B cell (primary cell): ENCODE results near the gene TAF9. TPM values are rescaled to one million over a fixed set of nuclear protein-coding genes. Genes with fewer than 3 reads are reported as not detected.

ENCODE experiments used
- ATAC-seq: fragments of 200-7000 bp; cut with Tn5 transposase; one replicate; pipeline ENCODE4 v1.10.0; 2021; ENCODE audit warnings: low read depth, mild to moderate bottlenecking, moderate number of reproducible peaks, moderate library complexity
- CTCF ChIA-PET: fragments of 350-600 bp; sonication (Branson Sonifier 250); formaldehyde crosslinking; loops from one replicate; lab custom pipeline; 2021; ENCODE audit warnings: antibody characterized with exemption, inconsistent platforms; lab: Charles Lee
- POLR2A ChIA-PET: fragments of 350-600 bp; sonication (Branson Sonifier 250); formaldehyde crosslinking; loops from one replicate; lab custom pipeline; 2021; ENCODE audit warnings: antibody characterized with exemption; lab: Charles Lee
- DNase-seq: peaks from one replicate; pipeline ENCODE4 v3.0.0; 2013
- H2AFZ ChIP-seq: 2 replicates; pipeline ENCODE4 v1.6.1; 2012; ENCODE audit warnings: mild to moderate bottlenecking, low read depth, low read length; ENCODE audit not compliant: insufficient read depth, poor library complexity, severe bottlenecking
- H3K27ac ChIP-seq, 2 donors: 1 replicate in 1 of 2; 2 replicates in 1 of 2; pipeline ENCODE4 v1.5.1; 2012 to 2013; ENCODE audit warnings: low read length in 2 of 2, mild to moderate bottlenecking in 2 of 2, moderate library complexity in 1 of 2
- H3K27me3 ChIP-seq, 4 experiments: fragments of 200-600 bp in 1 of 4; sonication (generic) in 1 of 4; replicated peaks in 1 of 4; 1 replicate in 2 of 4; 2 replicates in 2 of 4; pipeline versions ENCODE4 v1.6.1 to v1.7.0; 2013 to 2016; ENCODE audit warnings: low read length in 3 of 4, mild to moderate bottlenecking in 2 of 4, mixed read lengths in 1 of 4, moderate library complexity in 1 of 4; ENCODE audit not compliant: insufficient read depth in 4 of 4, control insufficient read depth in 3 of 4; ENCODE audit errors: control extremely low read depth in 1 of 4
- H3K36me3 ChIP-seq, 2 experiments: replicated peaks in 1 of 2; 1 replicate in 1 of 2; 2 replicates in 1 of 2; pipeline versions ENCODE4 v1.6.1 to v1.7.1; 2013; ENCODE audit warnings: low read length in 1 of 2; ENCODE audit not compliant: insufficient read depth in 2 of 2, control insufficient read depth in 1 of 2; ENCODE audit errors: control extremely low read depth in 1 of 2, extremely low read depth in 1 of 2
- H3K4me1 ChIP-seq, 2 donors: fragments of 200-600 bp in 1 of 2; sonication (generic) in 1 of 2; 1 replicate in 1 of 2; 2 replicates in 1 of 2; pipeline versions ENCODE4 v1.5.1 to v1.6.1; 2013 to 2017; ENCODE audit warnings: low read length in 2 of 2; ENCODE audit not compliant: control insufficient read depth in 2 of 2, insufficient read depth in 2 of 2
- H3K4me2 ChIP-seq: replicated peaks from 2 replicates; pipeline ENCODE3; 2012; ENCODE audit warnings: mild to moderate bottlenecking, low read depth, low read length; ENCODE audit not compliant: poor library complexity, severe bottlenecking
- H3K4me3 ChIP-seq, 5 experiments: fragments of 200-600 bp in 1 of 5; sonication (generic) in 1 of 5; 1 replicate in 3 of 5; 2 replicates in 2 of 5; pipeline versions ENCODE4 v1.5.1 to v1.7.0; 2011 to 2016; ENCODE audit warnings: low read length in 4 of 5, mild to moderate bottlenecking in 4 of 5, low read depth in 2 of 5, control low read depth in 1 of 5, moderate library complexity in 1 of 5; ENCODE audit not compliant: insufficient read depth in 1 of 5; ENCODE audit errors: control extremely low read depth in 1 of 5, extremely low read depth in 1 of 5
- H3K79me2 ChIP-seq: fragments of 200-600 bp; sonication (generic); one replicate; pipeline ENCODE4 v1.6.0; 2016; ENCODE audit warnings: low read length; ENCODE audit not compliant: control insufficient read depth, insufficient read depth
- H3K9ac ChIP-seq: fragments of 200-600 bp; sonication (generic); 2 replicates; pipeline ENCODE4 v1.6.1; 2017; ENCODE audit warnings: mild to moderate bottlenecking, low read length, moderate library complexity
- H3K9me3 ChIP-seq, 3 donors: one replicate each; pipeline versions ENCODE4 v1.6.1 to v1.7.1; 2013; ENCODE audit warnings: low read length in 2 of 3; ENCODE audit not compliant: control insufficient read depth in 2 of 3, insufficient read depth in 1 of 3; ENCODE audit errors: control extremely low read depth in 1 of 3
- H4K20me1 ChIP-seq: 2 replicates; pipeline ENCODE4 v1.6.0; 2012; ENCODE audit warnings: mild to moderate bottlenecking, low read length; ENCODE audit not compliant: insufficient read depth, control insufficient read depth, poor library complexity, severe bottlenecking
- H3K27ac Mint-ChIP-seq: one replicate; pipeline ENCODE4 v1.8.0; 2021; ENCODE audit warnings: mixed read lengths
- H3K27me3 Mint-ChIP-seq: one replicate; pipeline ENCODE4 v1.8.0; 2021; ENCODE audit warnings: mixed read lengths
- H3K4me1 Mint-ChIP-seq: one replicate; pipeline ENCODE4 v1.8.0; 2021; ENCODE audit warnings: mixed read lengths
- H3K4me3 Mint-ChIP-seq: one replicate; pipeline ENCODE4 v1.8.0; 2021; ENCODE audit warnings: mixed read lengths
- H3K9me3 Mint-ChIP-seq: one replicate; pipeline ENCODE4 v1.8.0; 2022; ENCODE audit warnings: mixed read lengths; ENCODE audit not compliant: insufficient read depth
- CTCF ChIP-seq: fragments of 200-600 bp; IDR thresholded peaks from one replicate; pipeline ENCODE4 v1.8.0; 2022; ENCODE audit warnings: antibody characterized with exemption, mild to moderate bottlenecking
- EZH2 ChIP-seq: IDR thresholded peaks from 2 replicates; pipeline ENCODE4 v1.6.1; 2012; ENCODE audit warnings: borderline replicate concordance, low read depth, mild to moderate bottlenecking, moderate library complexity, low read length; ENCODE audit not compliant: insufficient read depth, poor library complexity, severe bottlenecking
- WGBS: methylation state at CpG from one replicate; pipeline ENCODE4 v1.1.5; 2013; ENCODE audit warnings: missing lambda C conversion rate; ENCODE audit not compliant: insufficient coverage; 5-methylcytosine and 5-hydroxymethylcytosine counted together
- intact Hi-C: fragments of 100-400 bp; cut with micrococcal nuclease; formaldehyde crosslinking; loops from one replicate; pipeline ENCODE4 v1.10.0; 2022
- polyA plus RNA-seq: library from polyadenylated mRNA; depleted of rRNA; stranded (reverse); fragments of >200 nt; gene quantifications from 2 replicates; pipeline ENCODE4 v1.2.3, GENCODE V29; 2012
- total RNA-seq, 2 donors: library from RNA; stranded (reverse); fragments of 120-200 nt in 1 of 2; gene quantifications; 1 replicate in 1 of 2; 2 replicates in 1 of 2; pipeline versions ENCODE4 v1.2.3 to v1.2.4, GENCODE V29; 2013 to 2022

TAF9 gene
- total and polyA plus RNA-seq, 2 donors (not counting 1 experiment from before 2014, with no cell fraction given), result 42.0 to 64.6 TPM

GRCh38 chr5:69359699-69360098 is 9.6 kb downstream of the TAF9 start:
- Histone ChIP-seq H3K9me3 (no peaks in the 10 kb centered on the region), H3K27ac (no peak overlapping the region), H3K4me1 (no peaks in the 10 kb centered on the region), H3K79me2 (peaks cover 66% of the 10 kb centered on the region), H3K4me3 (no peak overlapping the region), H3K4me2 (no peak overlapping the region), H3K9ac (no peak overlapping the region), H3K27me3 (no peaks in the 10 kb centered on the region), H4K20me1 (peaks cover 10% of the 10 kb centered on the region), H3K36me3 (peaks cover 3 to 36% of the 10 kb centered on the region in 2 experiments), H2AFZ (no peak overlapping the region)
- Mint-ChIP-seq H3K4me1 (peaks cover 6% of the 10 kb centered on the region), H3K27me3 (no peaks in the 10 kb centered on the region), H3K4me3 (no peak overlapping the region), H3K27ac (no peak overlapping the region), H3K9me3 (no peaks in the 10 kb centered on the region)
- ChIA-PET CTCF (no interaction called here), POLR2A (no interaction called here)
- TF ChIP-seq CTCF (no peak), EZH2 (no peak)
- WGBS, result 100% methylated on average over 1 of the region's 3 CpGs
- no peak for DNase-seq
- intact Hi-C loops, result no loop called here
- no peak for ATAC-seq

- no peaks in the 10 kb centered on the region for H3K79me2 ChIP-seq
- H3K9ac ChIP-seq, result no peak overlapping the region
- CTCF ChIA-PET, result no interaction called here
- H3K4me3 Mint-ChIP-seq, result no peak overlapping the region
- intact Hi-C loops, result no loop called here
- ATAC-seq, result no peak
- no peak overlapping the region for H2AFZ ChIP-seq
- no peak overlapping the region for H3K27ac Mint-ChIP-seq
- no peak overlapping the region for H3K4me3 ChIP-seq
- POLR2A ChIA-PET, result no interaction called here
- H3K27ac ChIP-seq, result no peak overlapping the region
- no peak for DNase-seq
- H3K27me3 Mint-ChIP-seq, result no peaks in the 10 kb centered on the region
- TF ChIP-seq EZH2 (no peak), CTCF (no peak)
- no peaks in the 10 kb centered on the region for H3K9me3 Mint-ChIP-seq
- no peaks in the 10 kb centered on the region for H3K4me1 ChIP-seq
- no peaks in the 10 kb centered on the region for H3K27me3 ChIP-seq
- peaks cover under 1 to 20% of the 10 kb centered on the region in 2 experiments for H3K36me3 ChIP-seq
- H3K4me1 Mint-ChIP-seq, result no peaks in the 10 kb centered on the region
- H4K20me1 ChIP-seq, result no peaks in the 10 kb centered on the region
- H3K4me2 ChIP-seq, result no peak overlapping the region
- no peaks in the 10 kb centered on the region for H3K9me3 ChIP-seq
Measured at GRCh38 chr5:69350664-69351063, 18.7 kb downstream of the TAF9 start.
